Measurements from ENCODE around the gene HDGF. TPM values are rescaled to one million over a fixed set of nuclear protein-coding genes. Genes with fewer than 3 reads are reported as not detected.

Gene HDGF
- total and polyA plus RNA-seq, 9 of the 15 experiments (the other 6 are each of a cell fraction or from before 2014, with no cell fraction given): 38.8 to 601 (median 400) TPM

- no peak for TF ChIP-seq SIN3A (IDR thresholded peaks at IDR 0.05; ENCODE audit: borderline replicate concordance in 2 of 2, control insufficient read depth in 1 of 2, low read depth in 2 of 2, low read length in 2 of 2)
- no peak for TF ChIP-seq BRD4 (IDR thresholded peaks at IDR 0.05)
- TF ChIP-seq CGGBP1 (CRISPR knock-in tag; IDR thresholded peaks at IDR 0.05): no peak
- no peak for TF ChIP-seq ILF3 (IDR thresholded peaks at IDR 0.05; ENCODE audit: borderline replicate concordance)
- no peak for TF ChIP-seq ESRRA (IDR thresholded peaks at IDR 0.05; ENCODE audit: borderline replicate concordance, low read depth)
- 0 out of 2 replicates have a peak, but pooled peaks have one; percentile 50 for TF ChIP-seq ZNF24 (IDR thresholded peaks at IDR 0.05)
- TF ChIP-seq RFX1 (IDR thresholded peaks at IDR 0.05): no peak
- TF ChIP-seq PKNOX1 (IDR thresholded peaks at IDR 0.05): peak; percentile 96
- no peak for TF ChIP-seq CEBPB (tag; IDR thresholded peaks at IDR 0.05)
- TF ChIP-seq ZNF408 (CRISPR knock-in tag; IDR thresholded peaks at IDR 0.05; ENCODE audit: low read depth): no peak
- 0 out of 2 replicates have a peak, but pooled peaks have one; percentile 28 for TF ChIP-seq ARID1B (IDR thresholded peaks at IDR 0.05)
- no peak for TF ChIP-seq ZSCAN32 (CRISPR knock-in tag; IDR thresholded peaks at IDR 0.05)
- TF ChIP-seq POLR2G (IDR thresholded peaks at IDR 0.05; ENCODE audit: low read depth, low read length): 0 out of 2 replicates have a peak, but pooled peaks have one; percentile 34
- no peak for TF ChIP-seq HDAC8 (tag; IDR thresholded peaks at IDR 0.05)
- TF ChIP-seq SMAD3 (CRISPR knock-in tag; conservative IDR thresholded peaks at IDR 0.05): no peak
- TF ChIP-seq ZKSCAN3 (CRISPR knock-in tag; IDR thresholded peaks at IDR 0.05): no peak
- no peak for TF ChIP-seq KDM4B (IDR thresholded peaks at IDR 0.05; ENCODE audit: borderline replicate concordance in 2 of 2, low read depth in 1 of 2)
- no peak for TF ChIP-seq FOXA1 (IDR thresholded peaks at IDR 0.05; ENCODE audit: borderline replicate concordance)
- no peak for TF ChIP-seq ZNF197 (CRISPR knock-in tag; IDR thresholded peaks at IDR 0.05; ENCODE audit: low read depth)
- no peak for TF ChIP-seq KAT7 (CRISPR knock-in tag; IDR thresholded peaks at IDR 0.05; ENCODE audit: borderline replicate concordance)
- no peak for TF ChIP-seq ZNF444 (CRISPR knock-in tag; IDR thresholded peaks at IDR 0.05)
- TF ChIP-seq PHTF2 (CRISPR knock-in tag; IDR thresholded peaks at IDR 0.05): no peak
- TF ChIP-seq MECOM (CRISPR knock-in tag; IDR thresholded peaks at IDR 0.05): peak; percentile 79
Observed at GRCh38 chr1:156760092-156760795, 8.8 kb upstream of the HDGF start (continued).

All from K562 (cell line).